Neural cell (in vitro differentiated cells): Measurements from ENCODE around the gene DIS3L2. TPM values are rescaled to one million over a fixed set of nuclear protein-coding genes. Genes with fewer than 3 reads are reported as not detected.

Experiments used
- H2AFZ ChIP-seq: fragments of 200-600, 300-800 bp; sonication (generic), shearing (Covaris generic); 2 replicates; pipeline ENCODE4 v1.6.0; 2014; ENCODE audit warnings: low read depth, mild to moderate bottlenecking, antibody characterized with exemption, low read length, moderate library complexity
- H3F3A ChIP-seq: fragments of 200-600 bp; shearing (Covaris generic); 2 replicates; pipeline ENCODE4 v1.6.1; 2016; ENCODE audit warnings: mild to moderate bottlenecking, moderate library complexity, mixed read lengths, antibody characterized with exemption, low read length; ENCODE audit not compliant: insufficient read depth, poor library complexity, severe bottlenecking
- H3K27ac ChIP-seq: fragments of 200-600, 300-800 bp; sonication (generic), shearing (Covaris generic); 2 replicates; pipeline ENCODE4 v1.5.1; 2014; ENCODE audit warnings: mild to moderate bottlenecking, low read length, moderate library complexity
- H3K27me3 ChIP-seq: fragments of 300-800, 200-600 bp; sonication (generic), shearing (Covaris generic); 2 replicates; pipeline ENCODE4 v1.6.0; 2014; ENCODE audit warnings: mild to moderate bottlenecking, low read depth, low read length, moderate library complexity; ENCODE audit not compliant: insufficient read depth
- H3K36me3 ChIP-seq: fragments of 300-800, 200-600 bp; sonication (generic), shearing (Covaris generic); 2 replicates; pipeline ENCODE4 v1.5.1; 2014; ENCODE audit warnings: mild to moderate bottlenecking, antibody characterized with exemption, low read length, moderate library complexity; ENCODE audit not compliant: insufficient read depth
- H3K4me2 ChIP-seq: fragments of 300-800, 200-600 bp; sonication (generic), shearing (Covaris generic); 2 replicates; pipeline ENCODE4 v1.6.0; 2014; ENCODE audit warnings: mild to moderate bottlenecking, low read length
- H3K4me3 ChIP-seq: fragments of 300-800, 200-600 bp; sonication (generic), shearing (Covaris generic); 2 replicates; pipeline ENCODE4 v1.5.1; 2014; ENCODE audit warnings: mild to moderate bottlenecking, low read length, moderate library complexity
- H3K79me2 ChIP-seq: fragments of 200-600 bp; shearing (Covaris generic); replicated peaks from 2 replicates; pipeline ENCODE4 v1.6.0; 2014; ENCODE audit warnings: mild to moderate bottlenecking, low read length, moderate library complexity; ENCODE audit not compliant: insufficient read depth
- H3K9ac ChIP-seq: fragments of 300-800, 200-600 bp; sonication (generic), shearing (Covaris generic); 2 replicates; pipeline ENCODE4 v1.6.1; 2016; ENCODE audit warnings: mild to moderate bottlenecking, low read length, mixed read lengths
- H3K9me2 ChIP-seq: fragments of 200-600 bp; shearing (Covaris generic); 2 replicates; pipeline ENCODE4 v1.6.1; 2016; ENCODE audit warnings: mild to moderate bottlenecking, low read length, mixed read lengths; ENCODE audit not compliant: insufficient read depth
- H3K9me3 ChIP-seq: fragments of 200-600, 300-800 bp; sonication (generic), shearing (Covaris generic); 2 replicates; pipeline ENCODE4 v1.6.1; 2016; ENCODE audit warnings: mild to moderate bottlenecking, mixed run types, low read length, moderate library complexity, mixed read lengths
- H4K20me1 ChIP-seq: fragments of 200-600 bp; shearing (Covaris generic); 2 replicates; pipeline ENCODE4 v1.6.1; 2016; ENCODE audit warnings: mild to moderate bottlenecking, mixed run types; ENCODE audit not compliant: insufficient read depth
- CTCF ChIP-seq: fragments of 450-650 bp; IDR thresholded peaks from 2 replicates; pipeline ENCODE4 v1.5.1; 2014; ENCODE audit warnings: antibody characterized with exemption, mild to moderate bottlenecking, moderate library complexity; ENCODE audit not compliant: poor library complexity, severe bottlenecking
- EP300 ChIP-seq: fragments of 450-650 bp; conservative IDR thresholded peaks from 2 replicates; pipeline ENCODE4 v1.6.1; 2014; ENCODE audit warnings: antibody characterized with exemption, mild to moderate bottlenecking, moderate library complexity; ENCODE audit not compliant: poor library complexity, severe bottlenecking
- EZH2 ChIP-seq: fragments of 200-600, 300-800 bp; shearing (Covaris generic), sonication (generic); IDR thresholded peaks from 2 replicates; pipeline ENCODE4 v1.6.1; 2014; ENCODE audit warnings: antibody characterized with exemption, low read length, borderline replicate concordance, mild to moderate bottlenecking; ENCODE audit not compliant: insufficient read depth, poor library complexity, severe bottlenecking
- MXI1 ChIP-seq: fragments of 450-650 bp; conservative IDR thresholded peaks from 2 replicates; pipeline ENCODE4 v1.6.1; 2014; ENCODE audit warnings: antibody characterized with exemption, mild to moderate bottlenecking; ENCODE audit not compliant: poor library complexity, severe bottlenecking
- POLR2AphosphoS5 ChIP-seq: IDR thresholded peaks from 2 replicates; pipeline ENCODE4 v1.6.1; 2012
- RAD21 ChIP-seq: fragments of 450-650 bp; conservative IDR thresholded peaks from 2 replicates; pipeline ENCODE4 v1.6.1; 2014; ENCODE audit warnings: antibody characterized with exemption, mild to moderate bottlenecking, moderate library complexity
- REST ChIP-seq: IDR thresholded peaks from 2 replicates; pipeline ENCODE4 v1.6.1; 2012; ENCODE audit warnings: borderline replicate concordance
- SMC3 ChIP-seq: fragments of 450-650 bp; conservative IDR thresholded peaks from 2 replicates; pipeline ENCODE4 v1.6.1; 2014; ENCODE audit warnings: antibody characterized with exemption, mild to moderate bottlenecking, moderate library complexity; ENCODE audit not compliant: poor library complexity
- TAF1 ChIP-seq: IDR thresholded peaks from 2 replicates; pipeline ENCODE4 v1.6.1; 2012; ENCODE audit warnings: low read depth
- polyA plus RNA-seq: library from polyadenylated mRNA; depleted of rRNA; stranded (reverse); fragments of >200 nt; gene quantifications from 2 replicates; pipeline ENCODE4 v1.2.3, GENCODE V29; 2014

The DIS3L2 gene
- polyA plus RNA-seq, 1 donor from 2014 or later, result 20.0 TPM

- Histone ChIP-seq H3K27ac (no peak overlapping the region), H3K4me2 (no peak overlapping the region), H3K79me2 (no peaks in the 10 kb centered on the region), H3K9me2 (no peaks in the 10 kb centered on the region), H3F3A (no peaks in the 10 kb centered on the region), H3K36me3 (peaks cover 3% of the 10 kb centered on the region), H3K9me3 (no peaks in the 10 kb centered on the region), H3K4me3 (no peak overlapping the region), H3K9ac (no peak overlapping the region), H3K27me3 (no peaks in the 10 kb centered on the region), H4K20me1 (no peaks in the 10 kb centered on the region), H2AFZ (no peak overlapping the region)
- TF ChIP-seq EZH2 (no peak), SMC3 (no peak), POLR2AphosphoS5 (no peak), EP300 (no peak), TAF1 (no peak), RAD21 (no peak), REST (no peak), MXI1 (no peak), CTCF (no peak)
Measured at GRCh38 chr2:231975001-231975400, 13.5 kb downstream of the DIS3L2 start.

GRCh38 chr2:231977430-231977829 lies 15.9 kb downstream of the DIS3L2 start:
- TF ChIP-seq RAD21, result no peak
- TF ChIP-seq POLR2AphosphoS5, result no peak
- no peak for TF ChIP-seq EZH2
- no peak for TF ChIP-seq SMC3
- no peak for TF ChIP-seq CTCF
- TF ChIP-seq REST, result no peak
- TF ChIP-seq TAF1, result no peak
- no peak for TF ChIP-seq EP300
- TF ChIP-seq MXI1, result no peak
- no peak overlapping the region for H2AFZ ChIP-seq
- peaks cover 3% of the 10 kb centered on the region for H3K36me3 ChIP-seq
- H4K20me1 ChIP-seq, result no peaks in the 10 kb centered on the region
- no peak overlapping the region for H3K4me3 ChIP-seq
- no peaks in the 10 kb centered on the region for H3F3A ChIP-seq
- no peaks in the 10 kb centered on the region for H3K27me3 ChIP-seq
- no peaks in the 10 kb centered on the region for H3K9me3 ChIP-seq
- no peak overlapping the region for H3K4me2 ChIP-seq
- no peaks in the 10 kb centered on the region for H3K9me2 ChIP-seq
- H3K79me2 ChIP-seq, result no peaks in the 10 kb centered on the region
- no peak overlapping the region for H3K9ac ChIP-seq
- H3K27ac ChIP-seq, result no peak overlapping the region
